Peyer's patch (tissue), 4 donors: ENCODE data around the gene C12orf76.

Experiments used
- POLR2A ChIP-seq, 2 donors: fragments of 450-650 bp; IDR thresholded peaks; one replicate each; pipeline ENCODE4 v1.5.1; 2017; ENCODE audit warnings: antibody characterized with exemption in 2 of 2, mild to moderate bottlenecking in 2 of 2, moderate library complexity in 2 of 2
- TF ChIP-seq, protein P1 (sequence below), 6 experiments: fragments of 450-650 bp in 4 of 6; fragments of 200-600 bp in 2 of 6; sonication (generic) in 1 of 6; IDR thresholded peaks; one replicate each; pipeline ENCODE4 v1.5.1; 2017 to 2019; ENCODE audit warnings: antibody characterized with exemption in 6 of 6, mild to moderate bottlenecking in 3 of 6, moderate library complexity in 1 of 6

DNA sequence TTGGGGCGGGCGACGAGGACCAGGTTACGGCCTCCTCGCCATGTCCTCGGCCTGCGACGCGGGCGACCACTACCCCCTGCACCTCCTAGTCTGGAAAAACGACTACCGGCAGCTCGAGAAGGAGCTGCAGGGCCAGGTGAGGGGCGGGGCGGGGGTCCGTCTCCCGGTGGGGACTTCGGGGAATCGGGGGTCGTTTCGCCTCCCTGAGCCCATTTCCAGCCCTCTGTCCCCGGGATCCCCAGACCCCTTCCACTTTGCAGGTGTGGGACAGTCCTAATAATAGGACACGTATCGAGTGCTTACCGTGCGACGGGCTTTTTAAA lies 48.7 kb downstream of the C12orf76 start:
- TF ChIP-seq, protein P1, sequence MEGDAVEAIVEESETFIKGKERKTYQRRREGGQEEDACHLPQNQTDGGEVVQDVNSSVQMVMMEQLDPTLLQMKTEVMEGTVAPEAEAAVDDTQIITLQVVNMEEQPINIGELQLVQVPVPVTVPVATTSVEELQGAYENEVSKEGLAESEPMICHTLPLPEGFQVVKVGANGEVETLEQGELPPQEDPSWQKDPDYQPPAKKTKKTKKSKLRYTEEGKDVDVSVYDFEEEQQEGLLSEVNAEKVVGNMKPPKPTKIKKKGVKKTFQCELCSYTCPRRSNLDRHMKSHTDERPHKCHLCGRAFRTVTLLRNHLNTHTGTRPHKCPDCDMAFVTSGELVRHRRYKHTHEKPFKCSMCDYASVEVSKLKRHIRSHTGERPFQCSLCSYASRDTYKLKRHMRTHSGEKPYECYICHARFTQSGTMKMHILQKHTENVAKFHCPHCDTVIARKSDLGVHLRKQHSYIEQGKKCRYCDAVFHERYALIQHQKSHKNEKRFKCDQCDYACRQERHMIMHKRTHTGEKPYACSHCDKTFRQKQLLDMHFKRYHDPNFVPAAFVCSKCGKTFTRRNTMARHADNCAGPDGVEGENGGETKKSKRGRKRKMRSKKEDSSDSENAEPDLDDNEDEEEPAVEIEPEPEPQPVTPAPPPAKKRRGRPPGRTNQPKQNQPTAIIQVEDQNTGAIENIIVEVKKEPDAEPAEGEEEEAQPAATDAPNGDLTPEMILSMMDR (IDR thresholded peaks at IDR 0.05) = no peak
- no peak for TF ChIP-seq POLR2A (IDR thresholded peaks at IDR 0.05)
